KMS-11 (cell line): ENCODE results near the gene PIGQ.

Experiments used
- H2AFZ ChIP-seq: fragments of 200-600 bp; sonication (generic); 2 replicates; pipeline ENCODE4 v1.6.1; 2016; ENCODE audit warnings: antibody characterized with exemption, mixed run types, low read depth
- H3K27ac ChIP-seq: fragments of 200-600 bp; sonication (generic); 2 replicates; pipeline ENCODE4 v1.6.1; 2016; ENCODE audit warnings: mild to moderate bottlenecking, mixed run types
- H3K27me3 ChIP-seq: fragments of 200-600 bp; sonication (generic); 2 replicates; pipeline ENCODE4 v1.6.1; 2017; ENCODE audit warnings: mild to moderate bottlenecking, low read depth, mixed run types, moderate library complexity; ENCODE audit not compliant: insufficient read depth
- H3K36me3 ChIP-seq: fragments of 200-600 bp; sonication (generic); 2 replicates; pipeline ENCODE4 v1.6.1; 2017; ENCODE audit warnings: mild to moderate bottlenecking, mixed run types; ENCODE audit not compliant: insufficient read depth
- H3K4me1 ChIP-seq: fragments of 200-600 bp; sonication (generic); 2 replicates; pipeline ENCODE4 v1.6.1; 2016; ENCODE audit warnings: mild to moderate bottlenecking, low read depth, mixed run types; ENCODE audit not compliant: poor library complexity, severe bottlenecking
- H3K4me2 ChIP-seq: fragments of 200-600 bp; sonication (generic); 2 replicates; pipeline ENCODE4 v1.7.0; 2016; ENCODE audit warnings: mild to moderate bottlenecking, mixed run types
- H3K4me3 ChIP-seq: fragments of 200-600 bp; sonication (generic); IDR thresholded peaks from 2 replicates; pipeline ENCODE4 v1.6.1; 2017; ENCODE audit warnings: low read depth, low read length, mixed read lengths; ENCODE audit not compliant: insufficient read depth
- H3K79me2 ChIP-seq: fragments of 200-600 bp; sonication (generic); 2 replicates; pipeline ENCODE4 v1.6.1; 2016; ENCODE audit warnings: low read depth, mixed run types; ENCODE audit not compliant: insufficient read depth
- H3K9ac ChIP-seq: fragments of 200-600 bp; sonication (generic); 2 replicates; pipeline ENCODE4 v1.6.1; 2016; ENCODE audit warnings: mild to moderate bottlenecking, mixed run types
- H4K20me1 ChIP-seq: fragments of 200-600 bp; sonication (generic); 2 replicates; pipeline ENCODE4 v1.6.1; 2016; ENCODE audit warnings: mild to moderate bottlenecking, mixed run types; ENCODE audit not compliant: insufficient read depth
- CTCF ChIP-seq: fragments of 200-600 bp; sonication (generic); conservative IDR thresholded peaks from 2 replicates; pipeline ENCODE4 v1.6.1; 2017; ENCODE audit warnings: low read depth, mild to moderate bottlenecking, antibody characterized with exemption, low read length, moderate library complexity, mixed read lengths

The PIGQ gene

GRCh38 chr16:533391-534123 lies 36.2 kb upstream of the PIGQ start:
- H3K36me3 ChIP-seq: no peaks in the 10 kb centered on the region
- no peak overlapping the region for H3K4me2 ChIP-seq
- H3K4me3 ChIP-seq: no peak overlapping the region
- H2AFZ ChIP-seq: no peak overlapping the region
- peaks cover 32% of the 10 kb centered on the region for H3K4me1 ChIP-seq
- no peak overlapping the region for H3K9ac ChIP-seq
- TF ChIP-seq CTCF: no peak
- peaks cover 96% of the 10 kb centered on the region for H3K79me2 ChIP-seq
- H3K27me3 ChIP-seq: no peaks in the 10 kb centered on the region
- H3K27ac ChIP-seq: no peak overlapping the region
- H4K20me1 ChIP-seq: peaks cover 11% of the 10 kb centered on the region

- Histone ChIP-seq H3K4me2 (no peak overlapping the region), H4K20me1 (peaks cover 7% of the 10 kb centered on the region), H3K27me3 (no peaks in the 10 kb centered on the region), H3K9ac (no peak overlapping the region), H3K27ac (no peak overlapping the region), H3K4me1 (peaks cover 30% of the 10 kb centered on the region), H3K4me3 (no peak overlapping the region), H3K36me3 (no peaks in the 10 kb centered on the region), H3K79me2 (peaks cover 91% of the 10 kb centered on the region), H2AFZ (no peak overlapping the region)
- no peak for TF ChIP-seq CTCF
Measured at GRCh38 chr16:534135-534534, 35.6 kb upstream of the PIGQ start.

- H3K4me3 ChIP-seq: no peak overlapping the region
- H3K4me1 ChIP-seq: peaks cover 22% of the 10 kb centered on the region
- no peak overlapping the region for H3K4me2 ChIP-seq
- H3K9ac ChIP-seq: no peak overlapping the region
- no peak for TF ChIP-seq CTCF
- H3K27ac ChIP-seq: no peak overlapping the region
- H3K27me3 ChIP-seq: no peaks in the 10 kb centered on the region
- no peaks in the 10 kb centered on the region for H3K36me3 ChIP-seq
- H4K20me1 ChIP-seq: peaks cover 2% of the 10 kb centered on the region; the same call in 1 of the 2 replicates
- H3K79me2 ChIP-seq: peaks cover 88% of the 10 kb centered on the region
- H2AFZ ChIP-seq: no peak overlapping the region
Measured at GRCh38 chr16:534856-535445, 34.8 kb upstream of the PIGQ start.

- Histone ChIP-seq H3K9ac (no peak overlapping the region), H3K27ac (no peak overlapping the region), H3K79me2 (peaks cover 88% of the 10 kb centered on the region), H3K4me1 (peaks cover 17% of the 10 kb centered on the region), H3K27me3 (no peaks in the 10 kb centered on the region), H2AFZ (no peak overlapping the region), H4K20me1 (no peaks in the 10 kb centered on the region), H3K4me2 (no peak overlapping the region), H3K36me3 (no peaks in the 10 kb centered on the region), H3K4me3 (no peak overlapping the region)
- TF ChIP-seq CTCF: no peak
Measured at GRCh38 chr16:535446-536405, 34.0 kb upstream of the PIGQ start.
